GM23338 (cell line): ENCODE results near the gene EDAR.

Source experiments
- EZH2 ChIP-seq: fragments of 200-600 bp; sonication (generic); IDR thresholded peaks from one replicate; pipeline ENCODE4 v1.8.0; 2017; ENCODE audit warnings: antibody characterized with exemption, mild to moderate bottlenecking, low read depth; ENCODE audit not compliant: unreplicated experiment
- EZH2phosphoT487 ChIP-seq: fragments of 200-600 bp; sonication (generic); IDR thresholded peaks from one replicate; pipeline ENCODE4 v1.8.1; 2018; ENCODE audit warnings: antibody characterized with exemption; ENCODE audit not compliant: unreplicated experiment
- POLR2AphosphoS5 ChIP-seq: IDR thresholded peaks from 2 replicates; pipeline ENCODE4 v1.6.1; 2016; ENCODE audit warnings: antibody characterized with exemption, low read depth
- TF ChIP-seq, protein P1 (sequence below), 2 experiments: fragments of 200-600 bp in 1 of 2; sonication (generic) in 1 of 2; conservative IDR thresholded peaks; 2 replicates each; pipeline versions ENCODE4 v1.5.1 to v1.6.1; 2016 to 2017; ENCODE audit warnings: antibody characterized with exemption in 2 of 2, low read depth in 2 of 2, mild to moderate bottlenecking in 2 of 2, moderate library complexity in 1 of 2
- TF ChIP-seq, protein P2 (sequence below): IDR thresholded peaks from one replicate; pipeline ENCODE4 v1.6.1; 2018; ENCODE audit warnings: antibody characterized with exemption; ENCODE audit not compliant: unreplicated experiment

GRCh38 chr2:108946442-108946841 is 42.6 kb downstream of the EDAR start:
- TF ChIP-seq, protein P1, sequence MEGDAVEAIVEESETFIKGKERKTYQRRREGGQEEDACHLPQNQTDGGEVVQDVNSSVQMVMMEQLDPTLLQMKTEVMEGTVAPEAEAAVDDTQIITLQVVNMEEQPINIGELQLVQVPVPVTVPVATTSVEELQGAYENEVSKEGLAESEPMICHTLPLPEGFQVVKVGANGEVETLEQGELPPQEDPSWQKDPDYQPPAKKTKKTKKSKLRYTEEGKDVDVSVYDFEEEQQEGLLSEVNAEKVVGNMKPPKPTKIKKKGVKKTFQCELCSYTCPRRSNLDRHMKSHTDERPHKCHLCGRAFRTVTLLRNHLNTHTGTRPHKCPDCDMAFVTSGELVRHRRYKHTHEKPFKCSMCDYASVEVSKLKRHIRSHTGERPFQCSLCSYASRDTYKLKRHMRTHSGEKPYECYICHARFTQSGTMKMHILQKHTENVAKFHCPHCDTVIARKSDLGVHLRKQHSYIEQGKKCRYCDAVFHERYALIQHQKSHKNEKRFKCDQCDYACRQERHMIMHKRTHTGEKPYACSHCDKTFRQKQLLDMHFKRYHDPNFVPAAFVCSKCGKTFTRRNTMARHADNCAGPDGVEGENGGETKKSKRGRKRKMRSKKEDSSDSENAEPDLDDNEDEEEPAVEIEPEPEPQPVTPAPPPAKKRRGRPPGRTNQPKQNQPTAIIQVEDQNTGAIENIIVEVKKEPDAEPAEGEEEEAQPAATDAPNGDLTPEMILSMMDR (conservative IDR thresholded peaks at IDR 0.05; ENCODE audit: low read depth in 2 of 2) = no peak
- TF ChIP-seq POLR2AphosphoS5 (no peak), EZH2 (no peak), EZH2phosphoT487 (no peak)
- TF ChIP-seq, protein P2, sequence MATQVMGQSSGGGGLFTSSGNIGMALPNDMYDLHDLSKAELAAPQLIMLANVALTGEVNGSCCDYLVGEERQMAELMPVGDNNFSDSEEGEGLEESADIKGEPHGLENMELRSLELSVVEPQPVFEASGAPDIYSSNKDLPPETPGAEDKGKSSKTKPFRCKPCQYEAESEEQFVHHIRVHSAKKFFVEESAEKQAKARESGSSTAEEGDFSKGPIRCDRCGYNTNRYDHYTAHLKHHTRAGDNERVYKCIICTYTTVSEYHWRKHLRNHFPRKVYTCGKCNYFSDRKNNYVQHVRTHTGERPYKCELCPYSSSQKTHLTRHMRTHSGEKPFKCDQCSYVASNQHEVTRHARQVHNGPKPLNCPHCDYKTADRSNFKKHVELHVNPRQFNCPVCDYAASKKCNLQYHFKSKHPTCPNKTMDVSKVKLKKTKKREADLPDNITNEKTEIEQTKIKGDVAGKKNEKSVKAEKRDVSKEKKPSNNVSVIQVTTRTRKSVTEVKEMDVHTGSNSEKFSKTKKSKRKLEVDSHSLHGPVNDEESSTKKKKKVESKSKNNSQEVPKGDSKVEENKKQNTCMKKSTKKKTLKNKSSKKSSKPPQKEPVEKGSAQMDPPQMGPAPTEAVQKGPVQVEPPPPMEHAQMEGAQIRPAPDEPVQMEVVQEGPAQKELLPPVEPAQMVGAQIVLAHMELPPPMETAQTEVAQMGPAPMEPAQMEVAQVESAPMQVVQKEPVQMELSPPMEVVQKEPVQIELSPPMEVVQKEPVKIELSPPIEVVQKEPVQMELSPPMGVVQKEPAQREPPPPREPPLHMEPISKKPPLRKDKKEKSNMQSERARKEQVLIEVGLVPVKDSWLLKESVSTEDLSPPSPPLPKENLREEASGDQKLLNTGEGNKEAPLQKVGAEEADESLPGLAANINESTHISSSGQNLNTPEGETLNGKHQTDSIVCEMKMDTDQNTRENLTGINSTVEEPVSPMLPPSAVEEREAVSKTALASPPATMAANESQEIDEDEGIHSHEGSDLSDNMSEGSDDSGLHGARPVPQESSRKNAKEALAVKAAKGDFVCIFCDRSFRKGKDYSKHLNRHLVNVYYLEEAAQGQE = no peak
